Fibroblast of the conjunctiva (primary cell): ENCODE results near the gene CACNA1G.

Experiments
- DNase-seq: peaks from one replicate; pipeline ENCODE4 v3.0.0-alpha.2; 2010; ENCODE audit warnings: low read depth

The CACNA1G gene

GRCh38 chr17:50568659-50569058, 8.1 kb downstream of the CACNA1G start:
- DNase-seq: no peak

GRCh38 chr17:50569592-50569991, 9.1 kb downstream of the CACNA1G start:
- no peak for DNase-seq

- no peak for DNase-seq
Measured at GRCh38 chr17:50570032-50570431, 9.5 kb downstream of the CACNA1G start.

- no peak for DNase-seq
Measured at GRCh38 chr17:50570528-50570927, 10.0 kb downstream of the CACNA1G start.

- no peak for DNase-seq
Measured at GRCh38 chr17:50571681-50572080, 11.2 kb downstream of the CACNA1G start.

GRCh38 chr17:50572541-50572940, 12.0 kb downstream of the CACNA1G start:
- DNase-seq: no peak

- no peak for DNase-seq
Measured at GRCh38 chr17:50573866-50574611, 13.5 kb downstream of the CACNA1G start.

- no peak for DNase-seq
Measured at GRCh38 chr17:50575581-50576210, 15.2 kb downstream of the CACNA1G start.

- no peak for DNase-seq
Measured at GRCh38 chr17:50576864-50577263, 16.3 kb downstream of the CACNA1G start.

- DNase-seq: no peak
Measured at GRCh38 chr17:50577451-50577954, 17.0 kb downstream of the CACNA1G start.

- DNase-seq: no peak
Measured at GRCh38 chr17:50578173-50578572, 17.7 kb downstream of the CACNA1G start.

- DNase-seq: no peak
Measured at GRCh38 chr17:50579399-50579798, 18.9 kb downstream of the CACNA1G start.

- no peak for DNase-seq
Measured at GRCh38 chr17:50580646-50581045, 20.1 kb downstream of the CACNA1G start.

- no peak for DNase-seq
Measured at GRCh38 chr17:50581316-50581715, 20.8 kb downstream of the CACNA1G start.

GRCh38 chr17:50582741-50583140, 22.2 kb downstream of the CACNA1G start:
- no peak for DNase-seq

- DNase-seq: no peak
Measured at GRCh38 chr17:50583641-50584040, 23.1 kb downstream of the CACNA1G start.

GRCh38 chr17:50584116-50584515, 23.6 kb downstream of the CACNA1G start:
- DNase-seq: no peak

GRCh38 chr17:50584749-50585148, 24.2 kb downstream of the CACNA1G start:
- no peak for DNase-seq

- no peak for DNase-seq
Measured at GRCh38 chr17:50585346-50585745, 24.8 kb downstream of the CACNA1G start.

GRCh38 chr17:50585891-50586290, 25.4 kb downstream of the CACNA1G start:
- DNase-seq: no peak

- no peak for DNase-seq
Measured at GRCh38 chr17:50586421-50587247, 26.1 kb downstream of the CACNA1G start.

- no peak for DNase-seq
Measured at GRCh38 chr17:50587571-50587970, 27.1 kb downstream of the CACNA1G start.
